Retinal pigment epithelial cell (primary cell): ENCODE results near the gene HLA-DMB.

Experiments used
- DNase-seq: peaks from one replicate; pipeline ENCODE4 v3.0.0-alpha.2; 2010; ENCODE audit warnings: low read depth
- H3K4me3 ChIP-seq: 2 replicates; pipeline ENCODE4 v1.5.1; 2011; ENCODE audit warnings: mild to moderate bottlenecking, low read length, control low read depth, moderate library complexity
- TF ChIP-seq, protein P1 (sequence below): conservative IDR thresholded peaks from 2 replicates; pipeline ENCODE4 v1.5.1; 2011; ENCODE audit warnings: low read depth, low read length, control low read depth, inconsistent platforms

Gene HLA-DMB

DNA sequence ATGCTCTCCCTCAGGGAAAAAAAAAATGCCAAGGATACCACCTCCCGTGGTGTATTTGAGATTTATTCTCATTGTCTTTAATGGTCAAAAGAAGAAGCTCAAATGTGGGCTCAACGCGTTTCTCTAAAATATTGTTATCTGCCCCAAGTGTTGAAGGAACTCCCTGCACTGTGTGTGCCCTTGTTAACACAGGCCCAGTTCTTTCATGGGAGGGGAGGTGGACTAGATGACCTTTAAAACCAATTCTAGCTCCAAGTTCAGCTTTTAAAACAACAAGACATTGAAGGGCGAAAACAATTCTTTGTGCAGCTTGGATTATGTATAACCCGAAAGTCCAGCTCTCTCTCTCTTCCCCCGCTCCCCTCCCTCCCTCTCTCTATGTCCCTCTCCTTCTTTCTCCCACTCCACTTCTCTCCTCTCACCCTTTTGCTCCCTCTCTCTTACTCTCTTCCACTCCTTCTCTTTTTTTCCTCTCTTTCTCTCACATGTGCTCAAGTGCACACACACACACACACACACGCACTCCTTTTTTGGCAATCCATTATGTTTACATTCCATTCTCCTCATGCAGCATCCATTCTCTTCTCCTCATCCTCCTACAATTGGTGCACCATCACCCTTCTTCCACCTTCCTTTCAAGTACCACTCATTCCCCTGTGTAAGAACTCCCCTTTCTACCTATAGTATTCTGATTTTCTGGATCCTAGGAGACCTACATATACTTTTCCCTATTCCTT, 8.5 kb downstream of the HLA-DMB start:
- H3K4me3 ChIP-seq: no peak overlapping the region
- TF ChIP-seq, protein P1, sequence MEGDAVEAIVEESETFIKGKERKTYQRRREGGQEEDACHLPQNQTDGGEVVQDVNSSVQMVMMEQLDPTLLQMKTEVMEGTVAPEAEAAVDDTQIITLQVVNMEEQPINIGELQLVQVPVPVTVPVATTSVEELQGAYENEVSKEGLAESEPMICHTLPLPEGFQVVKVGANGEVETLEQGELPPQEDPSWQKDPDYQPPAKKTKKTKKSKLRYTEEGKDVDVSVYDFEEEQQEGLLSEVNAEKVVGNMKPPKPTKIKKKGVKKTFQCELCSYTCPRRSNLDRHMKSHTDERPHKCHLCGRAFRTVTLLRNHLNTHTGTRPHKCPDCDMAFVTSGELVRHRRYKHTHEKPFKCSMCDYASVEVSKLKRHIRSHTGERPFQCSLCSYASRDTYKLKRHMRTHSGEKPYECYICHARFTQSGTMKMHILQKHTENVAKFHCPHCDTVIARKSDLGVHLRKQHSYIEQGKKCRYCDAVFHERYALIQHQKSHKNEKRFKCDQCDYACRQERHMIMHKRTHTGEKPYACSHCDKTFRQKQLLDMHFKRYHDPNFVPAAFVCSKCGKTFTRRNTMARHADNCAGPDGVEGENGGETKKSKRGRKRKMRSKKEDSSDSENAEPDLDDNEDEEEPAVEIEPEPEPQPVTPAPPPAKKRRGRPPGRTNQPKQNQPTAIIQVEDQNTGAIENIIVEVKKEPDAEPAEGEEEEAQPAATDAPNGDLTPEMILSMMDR: no peak
- no peak for DNase-seq

DNA sequence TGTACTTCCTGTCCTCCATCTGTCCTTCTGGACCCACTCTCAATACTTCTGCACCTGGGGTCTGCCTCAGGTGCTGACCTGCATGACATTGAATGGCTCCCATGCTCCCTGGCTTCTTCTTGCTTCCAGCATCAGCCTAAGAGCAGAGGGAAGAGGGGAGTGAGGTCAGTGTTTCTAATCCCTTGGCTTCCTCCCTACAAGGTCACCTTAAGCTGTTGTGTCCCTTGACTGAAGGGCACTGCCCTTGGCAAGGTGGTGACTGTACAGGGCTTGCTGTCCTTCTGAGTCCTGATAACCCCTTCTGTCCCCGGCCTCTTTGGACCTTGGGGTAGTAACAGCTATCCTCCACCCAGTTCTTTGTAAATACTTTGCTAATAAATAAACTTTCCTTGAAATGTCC, 9.6 kb downstream of the HLA-DMB start:
- no peak for DNase-seq
- TF ChIP-seq, protein P1: no peak
- H3K4me3 ChIP-seq: no peak overlapping the region

DNA sequence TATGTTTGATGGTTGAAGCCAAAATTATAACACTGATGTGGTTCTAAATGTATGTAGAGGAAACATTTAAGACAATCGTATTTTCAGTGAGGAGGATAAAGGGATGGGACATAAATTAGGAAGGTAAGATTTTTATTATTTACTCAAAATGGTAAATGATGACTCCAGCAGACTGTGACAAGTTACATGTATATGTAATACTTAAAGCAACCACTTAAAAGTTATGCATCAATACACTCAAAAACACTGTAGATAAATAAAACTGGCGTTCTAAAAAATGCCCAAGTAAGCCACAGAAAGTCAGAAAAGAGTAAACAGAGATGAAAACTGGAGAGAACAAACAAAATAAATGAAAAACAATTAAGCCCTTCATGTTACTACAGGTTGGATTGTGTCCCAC, 18.7 kb downstream of the HLA-DMB start:
- no peak overlapping the region for H3K4me3 ChIP-seq
- TF ChIP-seq, protein P1: no peak
- no peak for DNase-seq

DNA sequence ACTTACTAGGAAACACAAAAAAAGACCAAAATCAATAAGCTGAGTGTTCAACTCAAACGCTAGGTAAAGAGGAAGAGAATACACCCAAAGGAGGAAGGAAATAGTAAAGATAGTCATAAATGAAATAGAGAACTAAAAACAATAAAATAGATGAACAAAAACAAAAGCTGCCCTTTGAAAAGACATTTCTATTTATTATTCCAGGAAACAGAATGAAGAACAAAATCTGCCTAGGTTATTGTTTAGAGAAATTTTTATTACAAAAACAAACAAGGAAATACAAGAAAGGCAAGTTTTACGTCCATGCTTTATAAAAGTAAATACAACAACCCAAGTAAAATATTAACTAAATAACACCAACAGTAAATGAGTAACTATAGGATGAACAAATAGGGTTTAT, 20.1 kb downstream of the HLA-DMB start:
- H3K4me3 ChIP-seq: no peak overlapping the region
- no peak for DNase-seq
- TF ChIP-seq, protein P1: no peak

DNA sequence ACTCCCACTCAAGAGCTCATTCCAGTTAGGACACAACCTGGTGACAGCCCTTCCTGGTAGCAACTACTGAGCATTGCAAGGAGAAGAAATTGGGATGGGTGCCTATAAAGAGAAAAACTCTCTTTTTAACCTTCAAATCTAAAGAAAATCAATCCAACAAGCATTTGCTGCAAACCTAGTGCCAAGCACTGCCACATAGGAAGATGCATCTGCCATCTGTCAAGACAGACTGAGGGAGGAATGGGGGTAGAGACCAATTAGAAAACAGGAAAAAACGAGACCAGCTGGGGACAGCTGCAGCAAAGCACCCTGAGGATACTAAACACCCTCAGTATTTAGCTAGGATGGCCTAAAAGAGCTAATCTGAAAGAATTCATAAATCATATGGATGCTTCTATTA, 27.9 kb downstream of the HLA-DMB start:
- H3K4me3 ChIP-seq: no peak overlapping the region
- TF ChIP-seq, protein P1: no peak
- DNase-seq: no peak

DNA sequence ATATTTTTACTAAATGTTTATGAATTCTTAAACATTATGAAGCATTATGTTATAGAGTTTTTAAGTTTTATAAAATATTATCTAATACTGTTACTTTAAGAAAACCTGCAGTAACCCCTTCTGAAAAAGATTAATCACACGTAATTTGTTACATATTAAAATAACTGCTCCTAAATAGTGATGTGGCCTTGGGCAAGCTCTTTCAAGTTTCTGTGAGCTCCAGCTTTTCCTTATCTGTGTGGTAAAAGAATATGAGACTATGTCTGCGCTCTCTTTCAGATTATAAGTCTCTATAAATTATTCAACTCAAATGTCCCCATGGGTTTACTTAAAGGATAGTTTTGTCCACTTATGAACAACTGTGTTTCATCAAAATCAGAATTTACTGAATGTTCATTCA, 31.9 kb downstream of the HLA-DMB start:
- no peak overlapping the region for H3K4me3 ChIP-seq
- TF ChIP-seq, protein P1: no peak
- DNase-seq: no peak

DNA sequence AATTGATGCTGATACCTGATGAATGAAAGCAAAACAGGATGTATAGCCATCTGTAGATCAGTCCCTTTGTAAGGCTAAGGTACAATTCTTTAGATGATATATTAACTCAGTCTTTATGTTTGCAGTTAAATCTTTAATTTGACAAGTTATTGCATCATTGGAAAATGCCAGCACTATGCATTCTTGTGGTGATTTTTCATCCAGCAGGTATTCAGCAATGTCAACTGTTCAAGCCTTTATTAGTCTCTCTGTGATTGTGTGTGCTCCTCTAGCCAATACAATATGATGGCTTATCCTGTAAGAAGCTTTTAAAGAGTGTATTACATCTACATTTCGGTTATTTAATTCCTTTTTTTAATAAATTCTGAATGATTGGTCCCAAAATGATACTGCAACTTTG, 34.3 kb downstream of the HLA-DMB start:
- no peak overlapping the region for H3K4me3 ChIP-seq
- TF ChIP-seq, protein P1: no peak
- DNase-seq: no peak
